ENCODE measurements around the gene S100A3. TPM values are rescaled to one million over a fixed set of nuclear protein-coding genes. Genes with fewer than 3 reads are reported as not detected.
A peak's percentile ranks its signal among the peaks of the same experiment; 100 is the strongest.

Gene S100A3
- total and polyA plus RNA-seq, 4 donors = 3.0 to 8.0 (median 6.0) TPM

DNA sequence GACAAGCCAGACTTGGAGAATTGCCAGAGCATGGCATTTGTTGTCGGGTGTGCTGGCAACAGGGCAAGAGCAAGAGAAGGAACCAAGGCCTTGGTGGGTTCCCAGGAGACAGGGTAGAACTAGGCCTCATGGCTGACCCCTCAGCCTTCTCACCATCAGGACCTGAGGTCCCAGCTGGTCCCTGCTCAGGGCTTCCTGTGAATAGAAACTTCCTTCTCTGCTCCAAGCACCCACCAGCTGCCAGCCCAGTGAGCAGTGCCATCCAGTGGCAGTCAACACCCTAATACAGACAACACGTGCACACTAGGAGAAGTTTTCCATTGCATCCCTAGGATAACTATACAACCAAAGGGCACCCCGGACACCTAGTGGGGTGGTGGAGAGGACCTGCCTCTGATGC is 36.0 kb downstream of the S100A3 start:
- no peaks in the 10 kb centered on the region for H3K36me3 ChIP-seq (ENCODE audit: control insufficient read depth in 4 of 4, insufficient read depth in 4 of 4, low read length in 4 of 4)
- peaks cover 0 to 6% (median 0%) of the 10 kb centered on the region in 5 donors for H3K4me1 ChIP-seq (ENCODE audit: control insufficient read depth in 5 of 5, insufficient read depth in 5 of 5, low read length in 5 of 5)
- H3K27me3 ChIP-seq (ENCODE audit: control insufficient read depth in 3 of 3, insufficient read depth in 3 of 3, low read length in 2 of 3) = no peaks in the 10 kb centered on the region
- ATAC-seq (ENCODE audit: insufficient read depth, low FRiP score) (no peak), DNase-seq (no peak)
- no peak overlapping the region for H3K27ac ChIP-seq (ENCODE audit: low read depth in 1 of 2, low read length in 1 of 2)
- no peak overlapping the region for H3K4me3 ChIP-seq
- H3K9ac ChIP-seq (ENCODE audit: insufficient read depth in 1 of 2, low read length in 2 of 2) = no peak overlapping the region
- TF ChIP-seq CTCF (IDR thresholded peaks at IDR 0.05; ENCODE audit: control extremely low read depth, extremely low read depth) = no peak
- no peaks in the 10 kb centered on the region for H3K9me3 ChIP-seq (ENCODE audit: control insufficient read depth in 4 of 4, insufficient read depth in 3 of 4, low read length in 3 of 4)
- WGBS, 2 donors = 56 to 74% methylated on average over 3 of the region's 3 CpGs

DNA sequence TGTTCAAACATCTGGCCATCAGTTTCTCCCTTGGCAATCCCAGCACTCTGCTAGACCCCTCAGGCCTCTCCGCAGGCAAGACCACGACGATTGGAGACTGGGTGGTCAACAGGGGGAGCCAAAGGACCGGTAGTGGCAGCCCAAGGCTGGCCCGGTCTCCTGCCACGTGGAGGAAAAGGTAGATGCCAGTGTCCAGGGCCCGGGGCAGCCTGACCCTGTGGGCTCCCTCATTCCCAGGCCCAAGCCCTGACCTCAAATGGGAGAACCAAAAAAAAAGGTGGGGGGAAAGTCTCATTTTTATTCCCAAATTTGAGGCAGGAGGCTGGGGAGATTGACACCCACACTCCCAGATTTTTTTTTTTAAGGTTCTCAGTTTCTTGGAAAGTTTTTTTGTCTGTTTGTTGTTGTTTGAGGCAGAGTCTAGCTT is 38.1 kb downstream of the S100A3 start:
- WGBS, 2 donors = 1% methylated on average over 7 of the region's 7 CpGs
- Histone ChIP-seq H3K27ac (ENCODE audit: low read depth in 1 of 2, low read length in 1 of 2) (no peak overlapping the region), H3K36me3 (ENCODE audit: control insufficient read depth in 4 of 4, insufficient read depth in 4 of 4, low read length in 4 of 4) (no peaks in the 10 kb centered on the region), H3K9ac (ENCODE audit: insufficient read depth in 1 of 2, low read length in 2 of 2) (no peak overlapping the region), H3K4me1 (ENCODE audit: control insufficient read depth in 5 of 5, insufficient read depth in 5 of 5, low read length in 5 of 5) (peaks cover 0 to 21% (median 9%) of the 10 kb centered on the region in 5 donors), H3K9me3 (ENCODE audit: control insufficient read depth in 4 of 4, insufficient read depth in 3 of 4, low read length in 3 of 4) (no peaks in the 10 kb centered on the region), H3K27me3 (ENCODE audit: control insufficient read depth in 3 of 3, insufficient read depth in 3 of 3, low read length in 2 of 3) (no peaks in the 10 kb centered on the region), H3K4me3 (no peak overlapping the region)
- DNase-seq (peak; percentile 74 to 83 (median 82)), ATAC-seq (ENCODE audit: insufficient read depth, low FRiP score) (peak; percentile 45)
- peak; percentile 96 for TF ChIP-seq CTCF (IDR thresholded peaks at IDR 0.05; ENCODE audit: control extremely low read depth, extremely low read depth)

GRCh38 chr1:153509729-153510354 is 39.2 kb downstream of the S100A3 start:
- DNase-seq (no peak), ATAC-seq (ENCODE audit: insufficient read depth, low FRiP score) (no peak)
- Histone ChIP-seq H3K36me3 (ENCODE audit: control insufficient read depth in 4 of 4, insufficient read depth in 4 of 4, low read length in 4 of 4) (no peaks in the 10 kb centered on the region), H3K27ac (ENCODE audit: low read depth in 1 of 2, low read length in 1 of 2) (no peak overlapping the region), H3K9ac (ENCODE audit: insufficient read depth in 1 of 2, low read length in 2 of 2) (no peak overlapping the region), H3K27me3 (ENCODE audit: control insufficient read depth in 3 of 3, insufficient read depth in 3 of 3, low read length in 2 of 3) (no peaks in the 10 kb centered on the region), H3K9me3 (ENCODE audit: control insufficient read depth in 4 of 4, insufficient read depth in 3 of 4, low read length in 3 of 4) (no peaks in the 10 kb centered on the region), H3K4me1 (ENCODE audit: control insufficient read depth in 5 of 5, insufficient read depth in 5 of 5, low read length in 5 of 5) (peaks cover 0 to 21% (median 8%) of the 10 kb centered on the region in 5 donors), H3K4me3 (no peak overlapping the region)
- peak; percentile 37 for TF ChIP-seq CTCF (IDR thresholded peaks at IDR 0.05; ENCODE audit: control extremely low read depth, extremely low read depth)
- 56 to 72% methylated on average over 4 of the region's 4 CpGs for WGBS, 2 donors

GRCh38 chr1:153509036-153509435 is 40.0 kb downstream of the S100A3 start:
- Histone ChIP-seq H3K9me3 (ENCODE audit: control insufficient read depth in 4 of 4, insufficient read depth in 3 of 4, low read length in 3 of 4) (no peaks in the 10 kb centered on the region), H3K4me1 (ENCODE audit: control insufficient read depth in 5 of 5, insufficient read depth in 5 of 5, low read length in 5 of 5) (peaks cover 0 to 21% (median 8%) of the 10 kb centered on the region in 5 donors), H3K9ac (ENCODE audit: insufficient read depth in 1 of 2, low read length in 2 of 2) (no peak overlapping the region), H3K36me3 (ENCODE audit: control insufficient read depth in 4 of 4, insufficient read depth in 4 of 4, low read length in 4 of 4) (no peaks in the 10 kb centered on the region), H3K4me3 (no peak overlapping the region), H3K27ac (ENCODE audit: low read depth in 1 of 2, low read length in 1 of 2) (no peak overlapping the region), H3K27me3 (ENCODE audit: control insufficient read depth in 3 of 3, insufficient read depth in 3 of 3, low read length in 2 of 3) (no peaks in the 10 kb centered on the region)
- DNase-seq (no peak), ATAC-seq (ENCODE audit: insufficient read depth, low FRiP score) (no peak)
- 95 to 97% methylated on average over 3 of the region's 3 CpGs for WGBS, 2 donors
- no peak for TF ChIP-seq CTCF (IDR thresholded peaks at IDR 0.05; ENCODE audit: control extremely low read depth, extremely low read depth)

Data from lung (tissue), 12 donors.